ENCODE measurements around the gene GUCY2F.

DNA sequence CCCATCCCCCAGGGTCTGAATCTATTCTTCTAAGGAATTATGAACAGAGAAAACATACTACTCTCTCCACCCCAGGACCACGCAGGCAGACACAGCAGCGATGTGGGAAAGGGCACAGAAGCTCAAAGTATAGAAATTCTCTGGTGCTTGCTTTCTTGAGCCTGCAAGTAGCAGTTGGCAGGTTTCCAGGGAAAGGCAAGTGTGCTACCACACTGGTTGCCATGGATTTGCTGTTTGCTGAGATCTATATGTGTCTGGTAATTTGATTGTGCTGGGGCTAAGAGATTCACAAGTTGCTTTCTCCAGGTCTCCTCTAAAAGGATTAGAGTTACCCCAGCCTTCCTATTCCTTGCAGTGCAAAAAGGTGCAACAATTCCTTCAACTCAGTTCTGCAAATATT is 83.1 kb downstream of the GUCY2F start:
- TF ChIP-seq NPAS2 (CRISPR knock-in tag; IDR thresholded peaks at IDR 0.05; ENCODE audit: borderline replicate concordance) (no peak), MYC (IDR thresholded peaks at IDR 0.05; ENCODE audit: borderline replicate concordance, low read length) (no peak), POLR2AphosphoS2 (conservative IDR thresholded peaks at IDR 0.05; ENCODE audit: low read length) (no peak), POLR2A (IDR thresholded peaks at IDR 0.05; ENCODE audit: low read length) (no peak), EHMT2 (IDR thresholded peaks at IDR 0.05; ENCODE audit: low read depth) (no peak), RAD21 (conservative IDR thresholded peaks at IDR 0.05 in 1 of 2, IDR thresholded peaks at IDR 0.05 in 1 of 2) (no peak), TP53 (CRISPR knock-in tag; IDR thresholded peaks at IDR 0.05) (no peak), KDM1A (IDR thresholded peaks at IDR 0.05; ENCODE audit: low read depth) (no peak), CHD2 (IDR thresholded peaks at IDR 0.05; ENCODE audit: low read length, partially characterized antibody) (no peak)
- TF ChIP-seq, protein P1, sequence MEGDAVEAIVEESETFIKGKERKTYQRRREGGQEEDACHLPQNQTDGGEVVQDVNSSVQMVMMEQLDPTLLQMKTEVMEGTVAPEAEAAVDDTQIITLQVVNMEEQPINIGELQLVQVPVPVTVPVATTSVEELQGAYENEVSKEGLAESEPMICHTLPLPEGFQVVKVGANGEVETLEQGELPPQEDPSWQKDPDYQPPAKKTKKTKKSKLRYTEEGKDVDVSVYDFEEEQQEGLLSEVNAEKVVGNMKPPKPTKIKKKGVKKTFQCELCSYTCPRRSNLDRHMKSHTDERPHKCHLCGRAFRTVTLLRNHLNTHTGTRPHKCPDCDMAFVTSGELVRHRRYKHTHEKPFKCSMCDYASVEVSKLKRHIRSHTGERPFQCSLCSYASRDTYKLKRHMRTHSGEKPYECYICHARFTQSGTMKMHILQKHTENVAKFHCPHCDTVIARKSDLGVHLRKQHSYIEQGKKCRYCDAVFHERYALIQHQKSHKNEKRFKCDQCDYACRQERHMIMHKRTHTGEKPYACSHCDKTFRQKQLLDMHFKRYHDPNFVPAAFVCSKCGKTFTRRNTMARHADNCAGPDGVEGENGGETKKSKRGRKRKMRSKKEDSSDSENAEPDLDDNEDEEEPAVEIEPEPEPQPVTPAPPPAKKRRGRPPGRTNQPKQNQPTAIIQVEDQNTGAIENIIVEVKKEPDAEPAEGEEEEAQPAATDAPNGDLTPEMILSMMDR (IDR thresholded peaks at IDR 0.05): no peak
- TF ChIP-seq, protein P2, sequence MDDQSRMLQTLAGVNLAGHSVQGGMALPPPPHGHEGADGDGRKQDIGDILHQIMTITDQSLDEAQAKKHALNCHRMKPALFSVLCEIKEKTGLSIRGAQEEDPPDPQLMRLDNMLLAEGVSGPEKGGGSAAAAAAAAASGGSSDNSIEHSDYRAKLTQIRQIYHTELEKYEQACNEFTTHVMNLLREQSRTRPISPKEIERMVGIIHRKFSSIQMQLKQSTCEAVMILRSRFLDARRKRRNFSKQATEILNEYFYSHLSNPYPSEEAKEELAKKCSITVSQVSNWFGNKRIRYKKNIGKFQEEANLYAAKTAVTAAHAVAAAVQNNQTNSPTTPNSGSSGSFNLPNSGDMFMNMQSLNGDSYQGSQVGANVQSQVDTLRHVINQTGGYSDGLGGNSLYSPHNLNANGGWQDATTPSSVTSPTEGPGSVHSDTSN (IDR thresholded peaks at IDR 0.05): no peak

Measured in A549 (cell line).